ENCODE data around the gene GAGE12G.
"Not testable (repeated sequence)": the region's sequence is repeated elsewhere in the genome, so short reads cannot be mapped to it uniquely, and the experiment has no call there.

The GAGE12G gene, protein sequence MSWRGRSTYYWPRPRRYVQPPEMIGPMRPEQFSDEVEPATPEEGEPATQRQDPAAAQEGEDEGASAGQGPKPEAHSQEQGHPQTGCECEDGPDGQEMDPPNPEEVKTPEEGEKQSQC

DNA sequence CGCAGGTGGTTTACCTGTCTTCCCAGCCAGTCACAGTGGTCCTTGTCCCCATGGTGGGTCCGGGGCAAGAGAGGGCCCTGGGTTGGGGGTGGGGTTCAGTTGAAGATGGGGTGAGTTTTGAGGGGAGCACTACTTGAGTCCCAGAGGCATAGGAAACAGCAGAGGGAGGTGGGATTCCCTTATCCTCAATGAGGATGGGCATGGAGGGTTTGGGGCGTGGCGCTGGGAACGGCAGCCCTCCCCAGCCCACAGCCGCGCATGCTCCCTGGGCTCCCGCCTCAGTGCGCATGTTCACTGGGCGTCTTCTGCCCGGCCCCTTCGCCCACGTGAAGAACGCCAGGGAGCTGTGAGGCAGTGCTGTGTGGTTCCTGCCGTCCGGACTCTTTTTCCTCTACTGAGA lies at the start of gene GAGE12G:
Gene GAGE12G, plus strand, starts transcription at position 301 of the 400 bp plus-strand sequence. CDS start 1,155 bp downstream, outside the sequence.
- not testable (repeated sequence) for DNase-seq

- DNase-seq: not testable (repeated sequence)
Observed at GRCh38 chrX:49531877-49532276, 38.3 kb upstream of the GAGE12G start, which contains the start of gene GAGE12C. Gene GAGE12C (plus strand): TSS chrX:49532177. CDS start chrX:49533332, 1,155 bp downstream.

GRCh38 chrX:49541433-49541832 lies 28.8 kb upstream of the GAGE12G start, which contains the start of gene GAGE12D:
Gene GAGE12D (plus strand): TSS chrX:49541733. CDS start chrX:49542888, 1,155 bp downstream.
- not testable (repeated sequence) for DNase-seq

- DNase-seq: not testable (repeated sequence)
Observed at GRCh38 chrX:49550989-49551388, 19.2 kb upstream of the GAGE12G start, which contains the start of gene GAGE12E. Gene GAGE12E (plus strand): TSS chrX:49551289. CDS start chrX:49552444, 1,155 bp downstream.

- DNase-seq: not testable (repeated sequence)
Observed at GRCh38 chrX:49560542-49560941, 9.7 kb upstream of the GAGE12G start, which contains the start of gene GAGE12F. Gene GAGE12F (plus strand): TSS chrX:49560842. CDS start chrX:49561997, 1,155 bp downstream.

DNA sequence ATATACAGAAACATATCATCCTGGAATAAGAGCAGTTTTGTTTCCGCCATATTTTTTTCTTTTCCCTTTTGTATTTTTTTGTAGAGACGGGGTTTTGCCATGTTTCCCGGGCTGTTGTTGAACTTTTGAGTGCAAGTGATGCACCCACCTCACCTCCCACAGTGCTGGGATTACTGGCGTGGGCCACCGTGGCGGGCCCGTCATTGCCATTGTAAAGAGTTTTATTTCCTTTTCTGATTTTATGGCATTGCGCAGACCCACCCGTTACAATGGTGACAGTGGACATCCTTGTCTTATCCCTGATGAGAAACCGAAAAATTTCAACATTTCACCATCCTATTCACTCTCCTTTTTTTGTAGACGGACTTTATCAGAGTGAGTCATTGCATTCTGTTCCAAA lies 1.5 kb upstream of the GAGE12G start:
- DNase-seq: not testable (repeated sequence)

DNA sequence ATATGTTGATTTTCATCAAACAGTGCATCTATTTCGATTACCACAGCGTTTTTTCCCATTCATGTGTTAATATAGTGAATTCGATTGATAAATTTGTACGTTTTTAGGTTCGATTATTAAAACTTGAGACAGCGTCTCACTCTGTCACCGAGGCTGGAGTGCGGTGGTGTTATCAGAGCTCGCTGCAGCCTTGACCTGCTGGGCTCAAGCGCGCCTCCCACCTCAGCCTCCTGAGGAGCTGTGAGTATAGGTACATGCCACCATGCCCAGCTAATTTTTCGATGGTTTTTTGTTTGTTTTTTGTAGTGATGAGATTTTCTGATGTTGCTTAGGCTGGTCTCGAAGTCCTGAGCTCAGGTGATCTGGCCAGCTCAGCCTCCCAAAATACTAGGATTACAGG lies 1.0 kb upstream of the GAGE12G start:
- DNase-seq: not testable (repeated sequence)

DNA sequence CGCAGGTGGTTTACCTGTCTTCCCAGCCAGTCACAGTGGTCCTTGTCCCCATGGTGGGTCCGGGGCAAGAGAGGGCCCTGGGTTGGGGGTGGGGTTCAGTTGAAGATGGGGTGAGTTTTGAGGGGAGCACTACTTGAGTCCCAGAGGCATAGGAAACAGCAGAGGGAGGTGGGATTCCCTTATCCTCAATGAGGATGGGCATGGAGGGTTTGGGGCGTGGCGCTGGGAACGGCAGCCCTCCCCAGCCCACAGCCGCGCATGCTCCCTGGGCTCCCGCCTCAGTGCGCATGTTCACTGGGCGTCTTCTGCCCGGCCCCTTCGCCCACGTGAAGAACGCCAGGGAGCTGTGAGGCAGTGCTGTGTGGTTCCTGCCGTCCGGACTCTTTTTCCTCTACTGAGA lies 9.4 kb downstream of the GAGE12G start, which contains the start of gene GAGE12H:
Gene GAGE12H, plus strand, starts transcription at position 301 of the 400 bp plus-strand sequence. CDS start 1,155 bp downstream, outside the sequence.
- not testable (repeated sequence) for DNase-seq

GRCh38 chrX:49589196-49589595 lies 19.0 kb downstream of the GAGE12G start, which contains the start of gene GAGE2A:
Gene GAGE2A (plus strand): TSS chrX:49589496. CDS start chrX:49590651, 1,155 bp downstream.
- DNase-seq: not testable (repeated sequence)

GRCh38 chrX:49589769-49590478 lies 19.7 kb downstream of the GAGE12G start:
- DNase-seq: peak in 1 of 2 donors; percentile 21

GRCh38 chrX:49590488-49590887 lies 20.3 kb downstream of the GAGE12G start:
- not testable (repeated sequence) for DNase-seq

DNA sequence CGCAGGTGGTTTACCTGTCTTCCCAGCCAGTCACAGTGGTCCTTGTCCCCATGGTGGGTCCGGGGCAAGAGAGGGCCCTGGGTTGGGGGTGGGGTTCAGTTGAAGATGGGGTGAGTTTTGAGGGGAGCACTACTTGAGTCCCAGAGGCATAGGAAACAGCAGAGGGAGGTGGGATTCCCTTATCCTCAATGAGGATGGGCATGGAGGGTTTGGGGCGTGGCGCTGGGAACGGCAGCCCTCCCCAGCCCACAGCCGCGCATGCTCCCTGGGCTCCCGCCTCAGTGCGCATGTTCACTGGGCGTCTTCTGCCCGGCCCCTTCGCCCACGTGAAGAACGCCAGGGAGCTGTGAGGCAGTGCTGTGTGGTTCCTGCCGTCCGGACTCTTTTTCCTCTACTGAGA lies 28.5 kb downstream of the GAGE12G start, which contains the start of gene GAGE1:
Gene GAGE1, plus strand, starts transcription at position 301 of the 400 bp plus-strand sequence. CDS start 1,155 bp downstream, outside the sequence.
- not testable (repeated sequence) for DNase-seq

DNA sequence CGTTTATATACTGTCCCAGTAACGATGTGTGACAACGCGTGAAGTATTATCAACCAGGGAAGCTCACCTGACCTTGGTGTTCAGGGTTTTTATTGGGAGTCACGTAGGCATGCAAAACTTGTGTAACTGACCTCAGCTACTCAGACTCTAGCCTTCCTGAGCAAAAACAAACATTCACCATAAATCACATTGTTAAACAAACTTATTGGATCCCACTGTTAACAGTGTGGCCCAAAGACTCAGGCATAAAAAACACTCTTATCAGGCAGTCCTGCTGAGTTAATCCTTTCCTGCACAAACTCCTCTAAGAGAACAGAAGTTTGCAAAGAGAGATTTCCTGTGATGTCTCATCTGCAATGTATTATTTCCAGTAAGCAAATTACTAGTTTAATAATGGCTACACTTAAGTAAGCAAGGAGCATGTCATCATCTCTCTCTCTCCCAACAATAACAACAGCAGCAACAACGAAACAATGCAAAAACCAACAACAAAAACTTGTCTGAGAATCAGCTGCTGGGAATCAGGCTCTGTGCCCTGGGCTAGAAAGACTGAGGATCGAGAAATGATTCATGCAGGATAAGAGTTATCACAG lies 40.6 kb downstream of the GAGE12G start:
- DNase-seq: no peak

GRCh38 chrX:49618574-49618973 lies 48.4 kb downstream of the GAGE12G start:
- no peak for DNase-seq
